Mesenteric fat pad (tissue), 1 donor: ENCODE measurements around the gene PXDN. TPM values are rescaled to one million over a fixed set of nuclear protein-coding genes. Genes with fewer than 3 reads are reported as not detected.

ENCODE experiments used
- DNase-seq: peaks from one replicate; pipeline ENCODE4 v3.0.0-alpha.2; 2020; ENCODE audit warnings: low spot score
- total RNA-seq: library from RNA; stranded (reverse); fragmentation: NEBNext Ultra II Directional; extraction: Animal tissue kit (Norgen Biotek cat#: 25700); gene quantifications from one replicate; pipeline ENCODE4 v1.2.1, GENCODE V29; 2021
- donor health status: DM: yes; HTN: yes; CAD: no.

The PXDN gene
- total RNA-seq, 1 donor from 2014 or later: 228 TPM

DNA sequence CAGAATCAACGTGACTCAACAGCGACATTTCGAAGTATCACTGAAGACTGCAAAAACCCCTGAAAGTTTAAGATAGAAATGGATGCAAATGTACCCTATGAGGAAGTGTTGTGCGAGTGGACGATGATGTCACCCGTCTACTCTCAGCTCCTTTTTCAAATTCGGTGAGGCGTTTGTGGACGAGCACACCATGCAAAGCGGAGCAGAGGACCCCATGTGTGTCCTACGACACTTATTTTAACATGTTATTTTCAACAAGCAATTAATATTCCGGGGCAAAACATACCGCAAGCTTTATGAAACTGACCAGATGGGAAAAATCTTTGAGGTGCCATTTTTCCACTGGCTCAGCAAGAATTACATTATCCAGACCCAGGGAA, 2.0 kb downstream of the PXDN start:
- no peak for DNase-seq

DNA sequence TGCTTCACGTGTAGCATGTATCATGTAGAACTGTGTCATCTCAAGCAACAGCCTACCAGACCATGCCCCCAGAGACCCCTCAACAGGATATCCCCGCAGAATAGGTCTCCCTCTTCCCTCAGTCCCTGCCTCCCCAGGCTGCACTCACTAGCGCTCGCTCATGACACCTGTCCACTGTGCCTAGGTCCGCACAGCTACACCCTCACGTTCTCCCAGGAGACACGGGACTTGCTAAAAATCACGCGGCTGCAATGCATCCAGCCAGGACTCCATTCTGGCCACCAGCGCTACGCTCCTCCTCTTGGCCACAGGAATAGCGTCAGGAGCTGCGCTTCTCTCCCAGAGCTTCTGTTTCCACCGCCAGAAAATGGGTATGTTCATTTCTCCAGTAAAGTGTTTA, 2.5 kb downstream of the PXDN start:
- DNase-seq: no peak

DNA sequence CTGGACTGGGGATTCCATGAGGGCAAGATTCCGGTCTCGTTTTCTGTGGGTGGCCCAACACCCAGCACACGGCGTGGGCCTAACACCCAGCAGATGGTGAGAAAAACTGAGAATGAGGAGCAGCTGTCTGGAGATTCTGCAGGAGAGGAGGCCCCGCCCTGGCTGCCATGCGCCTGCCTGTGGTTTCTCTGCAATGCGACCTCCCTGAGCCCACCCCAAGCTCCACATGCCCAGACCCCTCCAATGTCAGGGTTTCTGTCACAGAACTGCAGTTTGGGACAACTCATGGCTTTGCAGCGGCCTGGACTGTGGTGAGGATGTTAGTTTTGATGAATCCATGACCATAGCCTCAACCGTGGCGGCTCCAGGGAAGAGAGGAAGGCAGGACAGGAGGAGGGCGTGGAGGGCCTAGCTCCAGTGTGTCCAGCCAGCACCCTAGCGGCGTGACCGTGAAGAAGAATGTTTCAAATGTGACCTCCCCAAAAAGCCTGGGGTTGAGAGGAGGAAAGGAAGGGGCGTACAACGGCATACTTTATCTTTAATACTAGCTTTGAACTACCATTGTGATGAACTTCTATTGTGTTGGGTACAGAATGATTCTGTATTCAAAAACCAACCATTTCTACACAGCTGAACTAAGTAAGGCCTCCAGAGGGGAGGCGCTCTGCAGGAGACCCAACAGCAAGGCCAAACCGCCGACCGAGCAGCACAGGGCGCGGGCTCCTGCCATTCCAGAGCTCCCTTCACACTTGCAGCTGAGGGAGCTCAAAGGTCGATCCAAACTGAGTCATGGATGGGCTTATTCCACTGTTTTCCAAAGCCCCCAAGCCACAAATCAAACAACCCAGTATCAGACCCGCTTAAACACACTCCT, 3.4 kb downstream of the PXDN start:
- peak; percentile 78 for DNase-seq

DNA sequence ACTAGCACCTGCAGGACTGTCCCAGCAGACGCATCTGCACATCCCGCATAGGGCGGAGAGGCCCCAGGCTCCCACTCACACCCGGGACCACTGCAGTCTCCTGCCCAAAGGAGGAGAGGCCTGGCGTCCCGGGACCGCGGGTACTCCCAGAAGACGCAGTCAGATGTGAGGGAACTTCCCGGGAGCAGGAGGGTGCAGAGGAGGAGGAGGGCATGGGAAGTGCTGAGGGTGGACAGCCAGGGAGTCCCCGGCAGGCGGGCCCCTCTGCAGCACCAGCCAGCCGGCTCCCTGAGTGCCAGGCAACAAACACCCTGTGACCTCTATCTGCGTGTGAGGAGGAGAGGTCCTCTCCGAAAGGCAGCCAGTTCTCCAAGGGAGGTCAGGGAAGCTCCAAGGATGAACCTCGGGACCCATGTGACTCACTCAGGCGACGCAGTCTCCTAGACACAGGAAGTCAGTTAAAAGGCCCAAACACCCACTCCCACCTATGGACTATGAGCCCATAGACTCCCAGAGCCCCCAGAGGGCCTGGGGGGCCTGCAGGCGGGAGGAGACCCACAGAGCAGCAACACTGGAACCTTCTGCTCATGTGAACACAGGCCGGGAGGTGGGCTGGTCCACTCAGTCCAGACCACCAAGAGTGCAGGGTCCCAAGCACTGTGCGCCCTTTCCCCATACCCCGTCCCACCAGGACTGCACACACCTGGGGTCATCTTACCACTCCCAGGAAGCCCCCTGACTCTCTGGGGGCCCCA, 4.2 kb downstream of the PXDN start:
- DNase-seq: peak; percentile 89

DNA sequence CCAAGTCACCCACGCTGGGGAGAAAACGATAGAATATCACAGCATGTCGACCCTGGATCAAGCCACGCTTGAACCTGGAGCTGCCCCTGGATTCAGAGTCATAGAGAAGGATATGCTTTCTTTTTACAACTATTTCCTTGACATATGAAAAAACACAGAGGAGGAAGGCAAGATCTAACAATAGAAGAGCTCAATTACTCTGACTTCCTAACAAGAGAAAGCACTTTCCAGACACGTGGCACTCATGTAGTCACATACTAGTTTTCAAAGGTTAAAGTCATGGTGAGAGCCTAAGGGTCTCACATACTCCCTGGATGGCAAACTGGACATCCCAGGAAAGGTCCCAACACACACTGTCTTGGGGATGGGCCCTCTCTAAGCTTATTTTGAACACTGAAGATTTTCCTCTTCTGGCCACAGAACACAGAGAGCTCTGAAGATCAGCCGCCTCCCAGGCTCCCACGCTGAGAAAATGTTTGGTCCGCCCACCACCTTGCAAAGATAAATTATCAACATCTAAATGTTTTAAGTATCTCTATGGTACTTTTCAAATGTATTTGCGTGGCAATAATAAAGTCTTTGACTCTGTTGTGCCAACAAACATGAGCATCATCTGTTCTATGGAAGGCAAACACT, 4.9 kb downstream of the PXDN start:
- DNase-seq: no peak

DNA sequence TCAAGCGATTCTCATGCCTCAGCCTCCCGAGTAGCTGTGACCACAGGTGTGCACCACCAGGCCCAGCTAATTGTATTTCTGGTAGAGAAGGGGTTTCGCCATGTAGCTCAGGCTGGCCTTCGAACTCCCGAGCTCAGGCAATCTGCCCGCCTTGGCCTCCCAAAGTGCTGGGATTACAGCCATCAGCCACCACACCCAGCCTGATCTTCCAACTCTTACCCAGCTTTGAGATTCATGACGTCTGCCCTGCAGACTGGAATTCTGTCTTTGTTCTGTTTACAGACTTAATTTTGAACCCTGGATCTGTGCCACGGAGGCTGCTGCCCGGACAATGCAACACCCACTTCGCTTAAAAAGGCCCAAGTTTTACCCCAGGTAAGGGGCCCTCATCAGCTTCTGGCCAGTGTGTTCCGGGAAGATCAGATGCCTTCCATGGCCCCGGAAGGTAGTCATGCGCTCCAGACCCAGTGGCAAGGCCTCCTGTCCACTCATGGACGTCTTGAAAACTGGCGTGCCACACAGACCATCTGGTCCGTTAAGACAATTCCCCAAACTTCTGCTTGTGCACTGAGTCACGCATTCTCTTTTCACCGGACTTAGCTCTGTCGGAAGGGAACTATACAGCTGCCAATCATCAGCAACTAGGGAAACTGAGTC, 5.5 kb downstream of the PXDN start:
- peak; percentile 82 for DNase-seq

DNA sequence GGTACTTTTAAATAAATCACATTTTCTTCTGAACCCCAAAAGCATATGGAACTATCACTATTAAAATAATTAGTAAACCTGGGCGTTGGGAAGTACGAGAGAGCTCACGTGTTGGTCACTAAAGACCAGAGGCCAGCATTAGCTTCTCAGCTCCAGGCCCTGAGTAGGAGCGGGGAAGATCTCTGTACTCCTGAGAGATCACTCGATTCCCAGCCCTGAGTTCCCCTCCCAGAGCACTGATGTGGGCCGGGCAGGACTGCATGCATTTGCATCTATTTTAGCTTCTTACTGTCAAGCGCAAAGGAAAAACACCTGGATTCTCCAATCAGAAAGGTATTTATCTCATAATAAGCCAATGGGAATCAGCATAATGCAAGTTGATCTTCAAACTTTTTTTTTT, 6.2 kb downstream of the PXDN start:
- DNase-seq: no peak

DNA sequence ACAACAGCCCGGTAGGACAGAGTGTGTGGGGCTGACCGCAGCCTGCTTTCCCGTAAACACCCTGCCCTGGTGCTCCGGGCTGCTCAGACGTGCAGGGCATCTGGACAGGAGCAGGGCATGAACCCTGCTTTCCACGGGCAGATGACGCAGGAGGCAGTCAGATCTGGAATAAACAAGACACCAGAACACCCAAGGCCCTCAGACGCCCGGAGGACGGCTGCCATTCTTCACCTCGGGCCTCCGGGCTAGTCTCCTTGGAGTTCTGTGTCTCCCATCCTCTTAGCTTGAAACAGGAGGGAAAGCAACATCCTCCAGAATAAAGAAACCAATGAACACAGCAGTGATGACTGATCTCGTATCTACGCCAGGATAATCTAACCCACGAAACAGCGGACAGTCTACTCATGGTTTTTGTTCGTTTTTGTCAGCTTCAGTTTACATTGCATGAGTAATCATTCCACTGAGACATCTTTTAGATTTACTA, 7.3 kb downstream of the PXDN start:
- peak; percentile 83 for DNase-seq

DNA sequence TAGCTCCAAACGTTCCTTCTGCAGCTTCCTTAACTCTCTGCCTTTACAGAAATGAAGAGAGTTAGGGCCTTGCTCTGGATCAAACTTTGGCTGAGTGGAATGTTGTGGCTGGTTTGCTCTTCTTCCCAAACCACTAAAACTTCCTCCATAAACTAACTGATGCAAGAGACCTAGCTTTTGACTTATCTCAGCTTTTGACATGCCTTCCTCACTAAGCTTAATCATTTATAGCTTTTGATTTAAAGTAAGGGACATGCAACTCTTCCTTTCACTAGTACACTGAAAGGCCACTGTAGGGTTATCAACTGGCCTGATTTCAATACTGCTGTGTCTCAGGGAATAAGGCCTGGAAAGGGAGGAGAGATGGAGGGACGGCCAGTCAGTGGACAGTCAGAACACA, 8.3 kb downstream of the PXDN start:
- DNase-seq: no peak

DNA sequence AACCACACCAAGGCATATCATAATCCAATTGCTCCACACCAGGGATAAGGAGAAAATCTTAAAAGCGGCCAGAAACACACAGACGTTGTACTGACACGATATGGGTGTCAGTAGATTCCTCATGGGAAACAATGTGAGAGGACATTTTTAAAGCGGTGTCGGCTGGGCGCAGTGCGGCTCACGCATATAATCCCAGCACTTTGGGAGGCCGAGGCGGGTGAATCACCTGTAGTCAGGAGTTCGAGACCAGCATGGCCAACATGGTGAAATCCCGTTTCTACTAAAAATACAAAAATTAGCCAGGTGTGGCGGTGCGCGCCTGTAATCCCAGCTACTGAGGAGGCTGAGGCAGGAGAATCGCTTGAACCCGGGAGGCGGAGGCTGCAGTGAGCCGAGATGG, 11.0 kb downstream of the PXDN start:
- peak; percentile 82 for DNase-seq

DNA sequence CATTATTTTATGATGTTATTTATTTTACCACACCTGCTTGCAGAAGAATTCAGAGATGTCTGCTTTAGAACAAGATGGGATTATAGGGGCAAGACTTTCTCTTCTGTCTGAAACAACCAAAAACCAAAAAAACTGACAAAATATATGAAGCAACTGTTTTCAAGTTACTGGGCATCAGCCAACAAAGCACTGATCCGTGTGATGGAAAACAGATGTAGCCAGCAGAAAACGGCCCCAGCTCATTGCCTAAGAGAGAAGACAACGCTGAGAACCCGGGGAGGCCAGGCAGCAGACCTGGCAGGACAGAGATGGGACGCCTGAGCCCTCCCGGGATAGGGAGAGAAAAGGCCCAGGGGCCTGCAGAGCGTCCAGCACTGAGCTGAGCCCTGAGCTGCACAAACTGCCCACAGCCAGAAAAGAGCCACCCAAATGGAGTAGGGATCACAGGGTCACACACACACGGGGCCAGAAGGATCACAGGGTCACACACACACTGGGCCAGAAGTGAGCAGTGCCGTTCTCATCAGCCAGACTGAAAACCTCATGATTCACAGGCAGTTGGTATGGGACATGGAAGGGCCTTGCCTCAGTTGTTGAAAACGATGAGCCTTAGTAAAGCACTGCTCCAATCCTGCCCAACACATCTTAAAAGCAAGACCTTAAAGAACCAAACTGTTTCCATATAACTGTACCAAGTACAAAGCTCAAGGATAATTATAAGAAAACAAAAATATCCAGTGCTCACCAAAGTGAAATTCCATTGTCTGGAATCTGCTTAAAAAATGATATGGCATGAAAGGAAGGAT, 12.1 kb downstream of the PXDN start:
- DNase-seq: peak; percentile 72

DNA sequence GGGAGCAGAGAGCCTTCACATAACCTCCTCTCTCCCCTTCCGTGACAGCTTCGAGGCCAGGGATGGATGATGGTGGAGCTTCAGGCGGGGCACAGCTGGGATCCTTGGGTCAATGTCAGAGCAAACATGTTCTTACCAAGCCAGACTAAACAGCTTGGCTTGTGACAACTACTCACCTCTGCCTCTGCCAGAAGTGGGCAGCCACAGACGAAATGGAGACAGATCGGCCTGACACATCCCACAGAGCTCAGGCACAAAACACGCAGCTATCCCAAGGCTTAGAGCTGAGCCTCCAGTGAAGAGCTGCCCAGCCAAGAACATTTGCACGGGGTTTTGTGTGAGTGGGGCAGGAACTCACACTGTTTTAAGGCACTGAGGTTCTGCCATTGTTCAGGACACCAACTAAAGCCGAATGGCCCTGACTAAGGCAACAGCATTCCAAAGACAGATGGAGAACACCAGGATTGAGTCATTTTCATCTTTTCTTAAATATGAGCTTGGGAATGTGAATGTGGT, 12.8 kb downstream of the PXDN start:
- DNase-seq: peak; percentile 72

DNA sequence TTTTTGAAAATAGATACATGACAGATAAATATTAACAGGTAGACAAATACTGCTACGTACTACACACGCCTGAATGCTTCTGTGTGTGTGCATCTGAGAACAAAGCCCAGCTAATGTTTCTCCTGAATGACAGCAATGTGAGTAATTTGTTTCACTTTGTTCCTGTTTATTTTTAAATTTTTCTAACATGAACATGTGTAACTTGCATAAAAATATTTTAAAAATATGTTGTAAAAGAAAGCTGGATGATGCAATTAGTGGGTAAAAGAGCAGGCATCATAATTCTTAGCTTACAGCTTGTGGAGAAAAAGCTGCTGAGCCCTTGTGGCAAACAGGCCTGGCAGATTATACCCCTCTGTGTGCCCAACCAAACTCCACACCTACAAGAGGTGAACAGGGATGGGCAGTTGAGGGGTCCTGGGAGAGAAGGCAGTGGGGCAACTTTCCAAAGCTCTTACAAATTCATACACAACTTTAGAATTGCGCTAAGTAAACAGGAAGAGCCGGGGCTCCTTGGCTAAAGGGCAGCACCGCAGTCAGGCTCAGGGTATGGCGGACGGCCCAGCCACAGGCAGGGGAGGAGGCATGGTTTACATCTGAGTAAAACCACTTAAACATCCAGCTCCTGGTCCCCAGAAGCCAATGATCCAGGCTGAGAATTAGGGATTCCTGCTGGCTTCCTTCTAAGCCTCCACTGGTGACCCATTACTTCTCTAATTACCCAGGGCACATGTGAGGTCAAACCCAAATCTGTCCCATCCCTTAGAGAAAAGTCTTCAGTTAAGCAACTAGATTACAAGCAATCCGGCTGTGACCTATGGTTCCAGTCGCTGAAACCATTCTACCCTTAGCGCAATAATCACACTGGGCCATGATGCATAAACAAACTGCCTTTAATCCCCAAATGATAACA, 14.0 kb downstream of the PXDN start:
- DNase-seq: peak; percentile 62

DNA sequence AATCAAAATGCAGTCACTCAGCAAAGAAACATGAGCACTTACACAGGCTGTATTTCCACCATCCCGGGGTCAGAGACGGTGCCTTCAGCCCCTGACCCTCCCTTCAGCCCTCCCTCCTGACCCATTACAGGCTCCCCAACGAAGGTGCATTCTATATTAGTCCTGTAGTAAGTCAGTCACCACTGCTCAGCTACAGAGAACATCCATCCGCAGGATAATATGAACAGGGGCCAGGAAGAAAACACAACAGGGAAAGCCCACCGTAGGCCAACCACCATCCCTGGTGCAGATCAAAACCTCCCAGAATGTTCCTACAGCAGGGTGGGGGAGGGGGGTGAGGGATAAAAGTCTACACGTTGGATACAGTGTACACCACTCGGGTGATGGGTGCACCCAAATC, 15.1 kb downstream of the PXDN start:
- DNase-seq: peak; percentile 33

DNA sequence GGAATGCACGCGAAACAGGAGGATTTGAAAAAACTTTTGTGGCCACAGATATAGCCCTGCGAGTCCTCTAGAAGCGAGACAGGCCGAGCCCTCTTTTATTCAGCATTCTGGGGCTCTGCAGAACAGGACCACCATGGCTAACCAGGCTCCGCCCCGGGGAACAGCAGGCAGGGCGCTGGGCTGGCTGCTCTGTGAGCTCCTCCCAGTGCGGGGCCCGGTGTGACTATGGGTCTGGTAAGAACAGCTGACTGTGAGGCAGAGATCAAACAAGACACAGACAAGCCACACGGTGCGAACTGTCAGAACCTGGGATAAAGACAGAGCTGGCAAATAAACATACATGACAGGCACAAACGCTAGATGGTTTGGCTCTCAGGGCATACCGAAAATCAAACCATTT, 15.5 kb downstream of the PXDN start:
- peak; percentile 72 for DNase-seq

DNA sequence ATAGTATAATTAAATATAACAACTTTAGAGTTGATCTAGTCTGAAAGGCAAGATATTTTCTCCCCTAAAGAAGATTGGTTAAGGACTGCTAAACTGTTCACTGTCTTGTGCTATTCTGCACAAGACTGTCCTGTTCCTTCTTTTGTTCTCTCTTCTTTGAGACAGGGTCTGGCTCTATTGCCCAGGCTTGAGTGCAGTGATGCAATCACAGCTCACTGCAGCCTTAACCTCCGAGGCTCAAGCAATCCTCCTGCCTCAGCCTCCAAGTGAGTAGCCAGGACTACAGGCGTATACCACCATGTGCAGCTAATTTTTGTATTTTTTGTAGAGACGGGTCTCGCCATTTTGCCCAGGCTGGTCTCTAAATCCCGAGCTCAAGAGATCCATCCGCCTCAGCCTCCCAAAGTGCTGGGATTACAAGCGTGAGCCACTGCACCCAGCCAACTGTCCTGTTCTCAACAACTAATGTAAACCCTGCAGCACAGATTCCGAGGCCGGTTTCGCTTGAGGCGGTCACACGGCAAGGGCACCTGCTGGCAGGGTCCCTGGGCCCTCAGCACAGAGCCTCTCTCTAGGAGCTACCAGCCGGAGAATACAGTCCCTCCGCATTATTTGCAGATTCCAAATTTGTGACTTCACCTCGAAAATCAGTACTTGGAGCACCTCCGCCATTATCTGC, 16.4 kb downstream of the PXDN start:
- DNase-seq: peak; percentile 39

DNA sequence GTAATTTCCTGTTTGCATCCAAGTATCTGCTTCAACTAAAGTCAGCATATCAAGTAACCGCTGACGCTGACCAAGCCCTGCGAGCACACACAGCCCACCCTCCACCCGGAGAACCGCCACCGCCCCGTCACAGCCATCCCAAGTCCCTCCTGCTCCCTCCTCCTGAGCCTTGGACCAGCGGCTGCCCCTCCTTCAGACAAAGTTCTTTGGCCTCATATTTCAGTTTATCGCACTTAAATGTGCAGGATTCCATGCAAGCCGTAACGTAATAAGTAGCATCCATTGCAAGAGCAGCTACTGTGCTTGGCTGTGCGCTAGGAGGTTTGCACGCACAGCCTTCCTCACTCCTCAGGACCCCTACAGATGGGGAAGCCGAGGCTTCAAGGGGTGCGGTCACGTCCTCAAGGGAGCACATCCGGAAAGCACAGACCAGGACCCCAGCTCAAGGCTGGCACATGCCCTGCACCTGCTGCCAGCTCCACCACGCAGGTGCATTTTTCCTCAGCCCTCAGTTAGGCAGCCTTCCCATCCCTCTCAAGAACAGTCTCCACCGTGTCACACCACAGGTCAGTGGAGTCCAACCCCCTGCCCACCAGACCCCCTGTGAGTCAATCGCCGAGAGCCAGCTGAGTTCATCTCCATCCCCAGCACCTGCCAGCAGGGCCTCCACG, 17.1 kb downstream of the PXDN start:
- DNase-seq: peak; percentile 80

DNA sequence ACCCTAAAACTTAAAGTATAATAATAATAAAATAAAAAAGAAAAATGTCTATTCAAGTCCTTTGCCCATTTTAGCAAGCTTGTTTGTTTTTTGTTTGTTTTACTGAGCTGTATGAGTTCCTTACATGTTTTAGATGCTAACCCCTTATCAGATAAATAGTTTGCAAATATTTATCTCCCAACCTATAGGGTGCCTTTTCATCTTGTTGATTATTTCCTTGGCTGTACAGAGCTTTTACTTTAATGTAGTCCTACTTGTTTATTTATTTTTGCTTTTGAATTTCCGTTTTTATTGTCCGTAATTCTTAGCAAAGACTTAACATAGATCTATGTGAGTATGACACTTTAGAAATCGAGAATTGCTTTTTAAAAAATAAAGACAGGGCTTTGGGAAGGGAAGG, 17.8 kb downstream of the PXDN start:
- DNase-seq: no peak
